ENCODE results near the gene MRPL1. TPM values are rescaled to one million over a fixed set of nuclear protein-coding genes. Genes with fewer than 3 reads are reported as not detected.
"Not testable (repeated sequence)": the region's sequence is repeated elsewhere in the genome, so short reads cannot be mapped to it uniquely, and the experiment has no call there.

MRPL1 gene
- total and polyA plus RNA-seq, 2 experiments from 2014 or later: 21.5 to 21.7 TPM

GRCh38 chr4:77930154-77930639 lies 67.6 kb downstream of the MRPL1 start:
- H3K9ac ChIP-seq: no peak overlapping the region
- 96 to 98% methylated on average over 7 of the region's 7 CpGs for WGBS, 2 experiments (ENCODE audit: low coverage in 1 of 2, low lambda C conversion rate in 2 of 2, missing lambda C conversion rate in 2 of 2)
- in situ Hi-C loops (cut with MboI): no loop called here
- no peak overlapping the region for H3K27ac ChIP-seq
- 0 out of 2 replicates have a peak, but pooled peaks cover 2% of the 10 kb centered on the region for H3K79me2 ChIP-seq (ENCODE audit: insufficient read depth)
- no peak overlapping the region for H2AFZ ChIP-seq
- H3K4me1 ChIP-seq (ENCODE audit: insufficient read depth): peaks cover 15% of the 10 kb centered on the region
- H3K9me2 ChIP-seq (ENCODE audit: insufficient read depth): no peaks in the 10 kb centered on the region
- peaks cover 7% of the 10 kb centered on the region; the same call in 1 of the 2 replicates for H3F3A ChIP-seq (ENCODE audit: insufficient read depth)
- no peak for DNase-seq
- H3K4me3 ChIP-seq: no peak overlapping the region
- peaks cover 6% of the 10 kb centered on the region; the same call in 1 of the 2 replicates for H3K36me3 ChIP-seq (ENCODE audit: low read depth)
- TF ChIP-seq EZH2 (IDR thresholded peaks at IDR 0.05; ENCODE audit: insufficient read depth, poor library complexity, severe bottlenecking) (no peak), EZH2phosphoT487 (IDR thresholded peaks at IDR 0.05; ENCODE audit: insufficient read depth, low read depth) (no peak)
- no peak overlapping the region for H3K4me2 ChIP-seq (ENCODE audit: unreplicated experiment)
- no peaks in the 10 kb centered on the region for H4K20me1 ChIP-seq (ENCODE audit: insufficient read depth)
- H3K9me3 ChIP-seq (ENCODE audit: low read depth): no peaks in the 10 kb centered on the region
- H3K27me3 ChIP-seq (replicated peaks; ENCODE audit: insufficient read depth): no peaks in the 10 kb centered on the region

GRCh38 chr4:77930876-77931275 lies 68.2 kb downstream of the MRPL1 start:
- Histone ChIP-seq H3K27ac (peak overlapping the region; percentile 70), H2AFZ (no peak overlapping the region), H3K36me3 (ENCODE audit: low read depth) (no peaks in the 10 kb centered on the region), H3K4me1 (ENCODE audit: insufficient read depth) (peaks cover 15% of the 10 kb centered on the region), H3K27me3 (replicated peaks; ENCODE audit: insufficient read depth) (no peaks in the 10 kb centered on the region), H3K4me2 (ENCODE audit: unreplicated experiment) (no peak overlapping the region), H4K20me1 (ENCODE audit: insufficient read depth) (no peaks in the 10 kb centered on the region), H3K9me3 (ENCODE audit: low read depth) (no peaks in the 10 kb centered on the region), H3F3A (ENCODE audit: insufficient read depth) (peaks cover 7% of the 10 kb centered on the region; the same call in 1 of the 2 replicates), H3K9me2 (ENCODE audit: insufficient read depth) (no peaks in the 10 kb centered on the region), H3K4me3 (no peak overlapping the region), H3K79me2 (ENCODE audit: insufficient read depth) (0 out of 2 replicates have a peak, but pooled peaks cover 1% of the 10 kb centered on the region), H3K9ac (peak overlapping the region; percentile 27; the same call in 1 of the 2 replicates)
- in situ Hi-C loops (cut with MboI): no loop called here
- peak; percentile 25 for DNase-seq
- WGBS, 2 experiments (ENCODE audit: low coverage in 1 of 2, low lambda C conversion rate in 2 of 2, missing lambda C conversion rate in 2 of 2): 92 to 93% methylated on average over 4 of the region's 4 CpGs
- TF ChIP-seq EZH2 (IDR thresholded peaks at IDR 0.05; ENCODE audit: insufficient read depth, poor library complexity, severe bottlenecking) (no peak), EZH2phosphoT487 (IDR thresholded peaks at IDR 0.05; ENCODE audit: insufficient read depth, low read depth) (no peak)

- H3K9ac ChIP-seq: peak overlapping the region; percentile 27; the same call in 1 of the 2 replicates
- WGBS, 2 experiments (ENCODE audit: low coverage in 1 of 2, low lambda C conversion rate in 2 of 2, missing lambda C conversion rate in 2 of 2): 67 to 72% methylated on average over 9 of the region's 9 CpGs
- no peaks in the 10 kb centered on the region for H3K27me3 ChIP-seq (replicated peaks; ENCODE audit: insufficient read depth)
- in situ Hi-C loops (cut with MboI): no loop called here
- H3K4me3 ChIP-seq: no peak overlapping the region
- no peak for TF ChIP-seq EZH2 (IDR thresholded peaks at IDR 0.05; ENCODE audit: insufficient read depth, poor library complexity, severe bottlenecking)
- no peak for TF ChIP-seq EZH2phosphoT487 (IDR thresholded peaks at IDR 0.05; ENCODE audit: insufficient read depth, low read depth)
- H3K36me3 ChIP-seq (ENCODE audit: low read depth): no peaks in the 10 kb centered on the region
- peak; percentile 88 for DNase-seq
- peak overlapping the region; percentile 70 for H3K27ac ChIP-seq
- no peak overlapping the region for H2AFZ ChIP-seq
- H3K4me1 ChIP-seq (ENCODE audit: insufficient read depth): peaks cover 15% of the 10 kb centered on the region
- peaks cover 7% of the 10 kb centered on the region; the same call in 1 of the 2 replicates for H3F3A ChIP-seq (ENCODE audit: insufficient read depth)
- no peak overlapping the region for H3K4me2 ChIP-seq (ENCODE audit: unreplicated experiment)
- no peaks in the 10 kb centered on the region for H3K79me2 ChIP-seq (ENCODE audit: insufficient read depth)
- H3K9me2 ChIP-seq (ENCODE audit: insufficient read depth): no peaks in the 10 kb centered on the region
- H4K20me1 ChIP-seq (ENCODE audit: insufficient read depth): no peaks in the 10 kb centered on the region
- H3K9me3 ChIP-seq (ENCODE audit: low read depth): no peaks in the 10 kb centered on the region
Measured at GRCh38 chr4:77931452-77932135, 69.0 kb downstream of the MRPL1 start.

GRCh38 chr4:77938560-77938959 lies 75.9 kb downstream of the MRPL1 start:
- no peak overlapping the region for H3K4me3 ChIP-seq
- H3K9me3 ChIP-seq (ENCODE audit: low read depth): no peaks in the 10 kb centered on the region
- no peaks in the 10 kb centered on the region for H3K4me1 ChIP-seq (ENCODE audit: insufficient read depth)
- H3K9me2 ChIP-seq (ENCODE audit: insufficient read depth): no peaks in the 10 kb centered on the region
- H3K9ac ChIP-seq: no peak overlapping the region
- no peak for DNase-seq
- no peaks in the 10 kb centered on the region for H3K79me2 ChIP-seq (ENCODE audit: insufficient read depth)
- 100% methylated on average over 1 of the region's 1 CpG for WGBS, 2 experiments (ENCODE audit: low coverage in 1 of 2, low lambda C conversion rate in 2 of 2, missing lambda C conversion rate in 2 of 2)
- in situ Hi-C loops (cut with MboI): no loop called here
- TF ChIP-seq EZH2 (IDR thresholded peaks at IDR 0.05; ENCODE audit: insufficient read depth, poor library complexity, severe bottlenecking) (no peak), EZH2phosphoT487 (IDR thresholded peaks at IDR 0.05; ENCODE audit: insufficient read depth, low read depth) (no peak)
- H3K27me3 ChIP-seq (replicated peaks; ENCODE audit: insufficient read depth): no peaks in the 10 kb centered on the region
- H4K20me1 ChIP-seq (ENCODE audit: insufficient read depth): no peaks in the 10 kb centered on the region
- H3F3A ChIP-seq (ENCODE audit: insufficient read depth): no peaks in the 10 kb centered on the region
- no peak overlapping the region for H3K27ac ChIP-seq
- no peaks in the 10 kb centered on the region for H3K36me3 ChIP-seq (ENCODE audit: low read depth)
- H2AFZ ChIP-seq: no peak overlapping the region
- H3K4me2 ChIP-seq (ENCODE audit: unreplicated experiment): no peak overlapping the region

- H3K4me2 ChIP-seq (ENCODE audit: unreplicated experiment); H4K20me1 ChIP-seq (ENCODE audit: insufficient read depth); H3K4me1 ChIP-seq (ENCODE audit: insufficient read depth); H3K36me3 ChIP-seq (ENCODE audit: low read depth); H3K4me3 ChIP-seq; H2AFZ ChIP-seq; H3K9me3 ChIP-seq (ENCODE audit: low read depth); H3K27me3 ChIP-seq (replicated peaks; ENCODE audit: insufficient read depth); in situ Hi-C loops (cut with MboI); H3K9me2 ChIP-seq (ENCODE audit: insufficient read depth); DNase-seq; H3F3A ChIP-seq (ENCODE audit: insufficient read depth); H3K27ac ChIP-seq; H3K79me2 ChIP-seq (ENCODE audit: insufficient read depth); H3K9ac ChIP-seq: not testable (repeated sequence)
- WGBS, 2 experiments (ENCODE audit: low coverage in 1 of 2, low lambda C conversion rate in 2 of 2, missing lambda C conversion rate in 2 of 2): 95 to 98% methylated on average over 10 of the region's 10 CpGs
Measured at GRCh38 chr4:77945929-77946328, 83.3 kb downstream of the MRPL1 start.
